ENCODE measurements around the gene NPC1L1. TPM values are rescaled to one million over a fixed set of nuclear protein-coding genes. Genes with fewer than 3 reads are reported as not detected.
"Not testable (repeated sequence)": the region's sequence is repeated elsewhere in the genome, so short reads cannot be mapped to it uniquely, and the experiment has no call there.

NPC1L1 gene
- total and polyA plus RNA-seq, 4 donors = 0.01 to 0.48 (median 0.03) TPM

DNA sequence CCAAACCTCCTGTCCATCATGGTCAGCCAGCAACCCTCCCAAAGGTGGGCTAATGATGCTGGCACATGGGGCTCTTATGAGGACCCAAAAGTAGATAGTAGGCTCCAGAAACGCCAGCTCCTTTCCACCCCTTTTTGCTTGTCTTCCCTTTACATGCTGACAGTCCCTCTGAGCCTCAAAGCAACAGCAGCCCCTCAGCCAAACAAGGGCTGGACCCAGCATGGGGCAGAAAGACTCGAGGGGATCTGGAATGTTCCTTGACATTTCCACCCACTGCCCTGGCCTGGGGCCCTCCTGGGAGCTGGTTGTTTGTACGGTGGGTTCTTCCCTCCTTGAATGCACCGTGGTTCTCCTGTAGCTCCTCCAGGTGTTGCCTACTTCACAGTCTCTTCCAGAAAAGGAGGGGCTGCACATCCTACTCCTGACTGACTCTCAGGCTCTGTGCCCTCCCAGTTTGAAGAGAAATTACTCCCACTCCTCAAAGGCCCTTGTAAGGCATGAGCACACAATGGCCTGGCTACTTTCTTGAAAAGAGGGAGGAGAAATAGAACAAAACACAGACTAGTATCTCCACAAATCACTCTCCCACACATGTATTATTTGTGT, 29.2 kb downstream of the NPC1L1 start:
- H3K36me3 ChIP-seq (ENCODE audit: control insufficient read depth in 4 of 4, insufficient read depth in 4 of 4, low read length in 4 of 4) = no peaks in the 10 kb centered on the region
- H3K9me3 ChIP-seq (ENCODE audit: control insufficient read depth in 4 of 4, insufficient read depth in 3 of 4, low read length in 3 of 4) = no peaks in the 10 kb centered on the region
- WGBS, 2 donors = 60 to 67% methylated on average over 4 of the region's 4 CpGs
- ATAC-seq (ENCODE audit: insufficient read depth, low FRiP score) (no peak), DNase-seq (no peak)
- no peak overlapping the region for H3K4me3 ChIP-seq
- H3K27ac ChIP-seq (ENCODE audit: low read depth in 1 of 2, low read length in 1 of 2) = no peak overlapping the region
- no peaks in the 10 kb centered on the region for H3K27me3 ChIP-seq (ENCODE audit: control insufficient read depth in 3 of 3, insufficient read depth in 3 of 3, low read length in 2 of 3)
- TF ChIP-seq, protein P1, sequence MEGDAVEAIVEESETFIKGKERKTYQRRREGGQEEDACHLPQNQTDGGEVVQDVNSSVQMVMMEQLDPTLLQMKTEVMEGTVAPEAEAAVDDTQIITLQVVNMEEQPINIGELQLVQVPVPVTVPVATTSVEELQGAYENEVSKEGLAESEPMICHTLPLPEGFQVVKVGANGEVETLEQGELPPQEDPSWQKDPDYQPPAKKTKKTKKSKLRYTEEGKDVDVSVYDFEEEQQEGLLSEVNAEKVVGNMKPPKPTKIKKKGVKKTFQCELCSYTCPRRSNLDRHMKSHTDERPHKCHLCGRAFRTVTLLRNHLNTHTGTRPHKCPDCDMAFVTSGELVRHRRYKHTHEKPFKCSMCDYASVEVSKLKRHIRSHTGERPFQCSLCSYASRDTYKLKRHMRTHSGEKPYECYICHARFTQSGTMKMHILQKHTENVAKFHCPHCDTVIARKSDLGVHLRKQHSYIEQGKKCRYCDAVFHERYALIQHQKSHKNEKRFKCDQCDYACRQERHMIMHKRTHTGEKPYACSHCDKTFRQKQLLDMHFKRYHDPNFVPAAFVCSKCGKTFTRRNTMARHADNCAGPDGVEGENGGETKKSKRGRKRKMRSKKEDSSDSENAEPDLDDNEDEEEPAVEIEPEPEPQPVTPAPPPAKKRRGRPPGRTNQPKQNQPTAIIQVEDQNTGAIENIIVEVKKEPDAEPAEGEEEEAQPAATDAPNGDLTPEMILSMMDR (IDR thresholded peaks at IDR 0.05; ENCODE audit: control extremely low read depth, extremely low read depth) = no peak
- H3K9ac ChIP-seq (ENCODE audit: insufficient read depth in 1 of 2, low read length in 2 of 2) = no peak overlapping the region
- H3K4me1 ChIP-seq (ENCODE audit: control insufficient read depth in 5 of 5, insufficient read depth in 5 of 5, low read length in 5 of 5) = no peaks in the 10 kb centered on the region

DNA sequence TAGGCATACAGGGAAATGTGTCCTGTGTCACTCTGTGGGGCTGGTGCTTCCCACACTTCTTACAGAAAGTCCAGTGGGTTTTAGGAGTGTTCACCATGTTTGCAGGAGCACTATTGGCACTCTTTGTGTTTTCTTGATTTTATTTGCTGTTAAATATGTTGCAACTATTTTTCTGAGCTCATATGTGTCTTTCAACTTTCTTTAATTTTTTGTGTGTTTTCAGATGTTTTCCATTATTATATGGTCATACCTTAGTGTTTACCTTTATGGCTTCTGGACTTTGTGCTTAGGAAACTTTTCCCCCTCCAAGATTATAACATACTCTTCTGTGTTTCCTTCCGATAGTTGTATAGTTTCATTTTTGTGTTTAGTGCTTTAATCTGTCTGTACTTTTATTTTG, 29.9 kb downstream of the NPC1L1 start:
- H3K4me1 ChIP-seq (ENCODE audit: control insufficient read depth in 5 of 5, insufficient read depth in 5 of 5, low read length in 5 of 5) = no peaks in the 10 kb centered on the region
- WGBS, 2 donors = 90 to 97% methylated on average over 1 of the region's 1 CpG
- H3K9ac ChIP-seq (ENCODE audit: insufficient read depth in 1 of 2, low read length in 2 of 2) = no peak overlapping the region
- H3K27me3 ChIP-seq (ENCODE audit: control insufficient read depth in 3 of 3, insufficient read depth in 3 of 3, low read length in 2 of 3) = no peaks in the 10 kb centered on the region
- no peak for ATAC-seq (ENCODE audit: insufficient read depth, low FRiP score)
- no peak overlapping the region for H3K4me3 ChIP-seq
- no peaks in the 10 kb centered on the region for H3K36me3 ChIP-seq (ENCODE audit: control insufficient read depth in 4 of 4, insufficient read depth in 4 of 4, low read length in 4 of 4)
- TF ChIP-seq, protein P1 (IDR thresholded peaks at IDR 0.05; ENCODE audit: control extremely low read depth, extremely low read depth) = no peak
- no peaks in the 10 kb centered on the region for H3K9me3 ChIP-seq (ENCODE audit: control insufficient read depth in 4 of 4, insufficient read depth in 3 of 4, low read length in 3 of 4)
- DNase-seq = no peak
- no peak overlapping the region for H3K27ac ChIP-seq (ENCODE audit: low read depth in 1 of 2, low read length in 1 of 2)

DNA sequence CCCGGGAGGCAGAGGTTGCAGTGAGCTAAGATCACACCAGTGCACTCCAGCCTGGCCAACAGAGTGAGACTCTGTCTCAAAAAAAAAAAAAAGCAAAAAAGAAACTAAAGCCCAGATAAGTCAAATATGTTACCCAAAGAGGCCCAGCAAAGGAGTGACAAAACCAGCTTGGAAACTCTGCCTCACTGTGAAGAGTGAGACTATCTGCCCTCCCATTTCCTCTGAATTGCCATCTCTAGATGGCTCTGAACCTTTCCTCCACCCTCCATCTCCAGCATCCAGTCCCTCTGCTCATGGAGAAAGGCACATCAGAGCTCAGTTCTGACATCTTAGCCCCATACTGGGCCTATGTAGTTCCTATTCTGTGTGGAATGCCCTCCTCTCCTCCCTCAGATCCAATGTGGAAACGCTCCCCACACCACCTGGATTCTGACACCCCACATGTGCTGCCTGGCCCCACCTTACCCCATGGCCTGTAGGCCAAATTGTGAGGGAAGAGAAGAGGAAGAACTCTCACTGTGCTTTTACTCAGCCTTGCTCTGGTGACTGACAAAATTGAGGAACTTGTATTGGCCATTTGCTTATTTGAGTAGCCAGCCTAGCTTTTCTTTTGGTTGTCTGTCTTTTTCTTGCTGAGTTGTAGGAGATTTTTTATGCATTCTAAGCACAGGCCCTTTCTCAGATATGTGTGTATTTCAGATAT, 32.7 kb downstream of the NPC1L1 start:
- Histone ChIP-seq H3K36me3 (ENCODE audit: control insufficient read depth in 4 of 4, insufficient read depth in 4 of 4, low read length in 4 of 4) (no peaks in the 10 kb centered on the region), H3K27me3 (ENCODE audit: control insufficient read depth in 3 of 3, insufficient read depth in 3 of 3, low read length in 2 of 3) (no peaks in the 10 kb centered on the region), H3K4me3 (no peak overlapping the region), H3K9me3 (ENCODE audit: control insufficient read depth in 4 of 4, insufficient read depth in 3 of 4, low read length in 3 of 4) (no peaks in the 10 kb centered on the region), H3K27ac (ENCODE audit: low read depth in 1 of 2, low read length in 1 of 2) (no peak overlapping the region), H3K9ac (ENCODE audit: insufficient read depth in 1 of 2, low read length in 2 of 2) (no peak overlapping the region), H3K4me1 (ENCODE audit: control insufficient read depth in 5 of 5, insufficient read depth in 5 of 5, low read length in 5 of 5) (no peaks in the 10 kb centered on the region)
- ATAC-seq (ENCODE audit: insufficient read depth, low FRiP score) = no peak
- no peak for DNase-seq
- 50 to 77% methylated on average over 2 of the region's 2 CpGs for WGBS, 2 donors
- TF ChIP-seq, protein P1 (IDR thresholded peaks at IDR 0.05; ENCODE audit: control extremely low read depth, extremely low read depth) = no peak

DNA sequence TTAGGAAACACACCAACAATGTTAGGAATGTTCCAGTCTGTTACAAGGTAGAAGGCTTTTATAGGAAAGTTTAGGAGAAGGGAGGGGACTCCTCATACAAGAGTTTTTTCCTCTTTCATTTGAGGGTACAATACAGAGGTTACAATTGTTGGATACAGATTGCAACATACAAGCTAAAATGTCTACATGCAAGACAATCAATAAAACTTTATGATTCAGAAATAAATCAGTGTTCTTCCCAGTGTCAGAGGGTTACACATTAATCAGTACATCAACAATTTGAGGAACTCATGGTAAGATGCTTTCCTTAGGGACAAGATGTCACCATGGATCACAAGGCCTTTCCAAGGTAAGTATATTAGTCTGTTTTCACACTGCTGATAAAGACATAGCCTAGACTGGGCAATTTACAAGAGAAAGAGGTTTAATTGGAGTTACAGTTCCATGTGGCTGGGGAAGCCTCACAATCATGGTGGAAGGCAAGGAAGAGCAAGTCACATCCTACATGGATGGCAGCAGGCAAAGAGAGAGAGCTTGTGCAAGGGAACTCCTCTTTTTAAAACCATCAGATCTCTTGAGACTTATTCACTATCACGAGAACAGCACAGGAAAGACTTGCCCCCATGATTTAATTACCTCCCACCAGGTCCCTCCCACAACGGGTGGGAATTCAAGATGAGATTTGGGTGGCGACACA, 34.4 kb downstream of the NPC1L1 start:
- WGBS, 2 donors = 80 to 82% methylated on average over 3 of the region's 3 CpGs
- not testable (repeated sequence) for H3K27me3 ChIP-seq (ENCODE audit: control insufficient read depth in 3 of 3, insufficient read depth in 3 of 3, low read length in 2 of 3); H3K36me3 ChIP-seq (ENCODE audit: control insufficient read depth in 4 of 4, insufficient read depth in 4 of 4, low read length in 4 of 4); H3K9me3 ChIP-seq (ENCODE audit: control insufficient read depth in 4 of 4, insufficient read depth in 3 of 4, low read length in 3 of 4); H3K4me1 ChIP-seq (ENCODE audit: control insufficient read depth in 5 of 5, insufficient read depth in 5 of 5, low read length in 5 of 5); H3K27ac ChIP-seq (ENCODE audit: low read depth in 1 of 2, low read length in 1 of 2); ATAC-seq (ENCODE audit: insufficient read depth, low FRiP score); H3K4me3 ChIP-seq; DNase-seq; H3K9ac ChIP-seq (ENCODE audit: insufficient read depth in 1 of 2, low read length in 2 of 2)
